ENCODE data around the gene CSNK2A3.
"Not testable (repeated sequence)": the region's sequence is repeated elsewhere in the genome, so short reads cannot be mapped to it uniquely, and the experiment has no call there.

CSNK2A3 gene

GRCh38 chr11:11378184-11378940, 25.3 kb upstream of the CSNK2A3 start:
- no peak for DNase-seq

DNA sequence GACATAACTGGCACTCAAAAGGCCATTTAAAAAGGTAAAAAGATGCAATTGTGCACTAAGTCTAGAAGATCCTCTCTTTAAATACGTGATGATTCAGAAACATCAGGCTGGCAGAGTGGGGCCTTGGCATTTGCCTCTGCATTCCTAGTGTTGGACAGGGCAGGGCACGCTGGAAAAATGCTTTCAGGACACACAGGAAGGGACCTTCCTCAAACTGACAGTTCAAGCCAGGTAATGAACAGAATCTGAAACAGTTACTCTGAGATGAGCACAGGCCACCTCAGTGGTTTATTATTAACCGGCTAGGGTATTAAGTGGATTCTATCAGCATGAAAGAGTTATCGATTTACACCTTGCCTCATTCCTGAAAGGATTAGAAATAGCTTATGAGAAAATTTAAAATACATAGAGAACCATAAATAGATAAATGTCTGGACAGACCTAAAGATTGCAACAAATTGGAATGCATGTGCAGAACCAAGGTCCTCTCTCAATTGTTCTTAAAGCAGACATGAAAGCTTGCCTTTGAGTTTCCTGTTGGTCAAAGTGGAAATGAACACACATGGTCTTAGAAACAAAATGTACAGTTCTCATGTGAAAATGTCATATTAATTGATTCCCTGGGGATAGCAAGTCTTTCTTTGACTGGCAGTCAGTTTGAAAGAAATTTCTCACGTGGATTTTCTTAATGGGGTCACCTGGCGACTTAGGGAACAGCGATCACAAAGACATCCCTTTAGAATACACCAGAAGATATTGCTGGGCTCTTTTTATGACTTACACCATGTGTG, 21.5 kb upstream of the CSNK2A3 start:
- no peak for DNase-seq

DNA sequence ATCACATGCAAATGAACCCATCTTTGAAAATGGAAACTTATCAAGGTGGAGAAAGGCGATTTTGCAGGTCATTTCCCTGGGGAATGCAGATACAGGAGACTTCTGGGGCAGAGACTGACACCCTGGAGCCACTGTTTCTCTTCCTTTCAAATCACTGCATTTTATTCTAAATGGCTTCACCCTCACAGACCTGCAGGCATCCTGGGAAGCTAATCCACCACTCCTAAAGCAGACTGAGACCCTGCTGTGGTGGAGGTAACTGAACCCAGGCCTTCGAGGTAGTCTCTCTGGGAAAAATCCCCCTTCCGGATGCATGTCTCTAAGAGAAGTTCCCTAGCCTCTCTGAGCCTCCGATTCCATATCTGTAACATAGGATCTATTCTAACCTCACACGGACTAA, 20.9 kb upstream of the CSNK2A3 start:
- DNase-seq = no peak

GRCh38 chr11:11372461-11372860, 19.4 kb upstream of the CSNK2A3 start:
- no peak for DNase-seq

DNA sequence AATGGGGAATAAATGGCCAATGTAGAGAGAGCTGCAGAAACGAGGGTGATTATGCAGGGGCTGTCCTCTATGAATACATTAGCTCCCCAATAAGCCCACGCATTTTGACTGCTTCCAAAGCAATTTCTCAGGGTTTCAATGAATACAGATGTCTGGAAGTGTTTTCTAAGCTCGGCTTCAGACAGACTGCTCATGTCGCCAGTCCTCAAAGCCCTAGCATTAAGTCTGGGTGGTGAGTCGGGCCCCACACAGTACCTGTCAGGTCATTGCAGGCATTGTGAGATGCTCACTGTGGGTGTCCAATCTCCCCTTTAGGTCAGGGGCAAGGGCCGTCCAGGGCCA, 17.9 kb upstream of the CSNK2A3 start:
- DNase-seq = no peak

GRCh38 chr11:11370255-11370961, 17.4 kb upstream of the CSNK2A3 start:
- no peak for DNase-seq

- no peak for DNase-seq
Observed at GRCh38 chr11:11366793-11367192, 13.7 kb upstream of the CSNK2A3 start.

DNA sequence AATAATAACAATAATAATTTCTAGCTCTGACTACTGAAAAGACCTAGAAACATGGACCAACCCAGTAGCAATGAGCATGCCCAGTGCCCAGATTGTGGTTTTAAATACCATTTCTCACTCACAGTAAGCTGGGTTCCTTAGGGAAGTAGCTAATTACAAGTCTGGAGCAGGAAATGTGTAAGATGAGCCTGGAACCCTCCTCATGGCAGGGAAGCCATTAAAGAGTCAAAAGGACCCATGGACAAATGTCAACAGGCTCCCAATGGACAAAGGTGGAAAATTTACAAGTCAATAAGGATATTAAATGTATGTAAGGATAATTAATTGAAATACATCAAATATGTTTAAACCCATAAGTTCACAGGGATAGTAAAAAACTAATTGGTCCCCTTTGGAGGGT, 10.6 kb upstream of the CSNK2A3 start:
- DNase-seq = no peak

DNA sequence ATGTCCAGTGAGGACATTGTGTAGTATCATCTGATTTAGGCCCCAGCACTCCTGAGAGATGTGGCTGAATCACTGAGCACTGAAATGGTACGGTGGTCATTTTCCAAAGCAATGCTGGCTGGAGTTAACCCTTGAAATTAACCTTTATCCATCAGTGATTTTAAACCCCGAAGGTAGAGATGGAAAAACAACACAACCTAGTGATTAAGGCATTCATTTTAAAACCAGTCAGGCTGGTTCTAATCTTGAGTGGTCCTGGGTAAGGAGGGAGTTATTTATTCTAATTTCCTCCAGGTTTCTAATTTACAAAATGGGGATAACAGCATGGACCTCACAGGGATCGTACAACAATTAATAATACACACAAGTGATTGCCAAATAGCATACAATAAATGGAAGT, 6.6 kb upstream of the CSNK2A3 start:
- DNase-seq = no peak

GRCh38 chr11:11356842-11357241, 3.8 kb upstream of the CSNK2A3 start:
- DNase-seq = no peak

- not testable (repeated sequence) for DNase-seq
Observed at GRCh38 chr11:11351851-11352250, 1.2 kb downstream of the CSNK2A3 start.

DNA sequence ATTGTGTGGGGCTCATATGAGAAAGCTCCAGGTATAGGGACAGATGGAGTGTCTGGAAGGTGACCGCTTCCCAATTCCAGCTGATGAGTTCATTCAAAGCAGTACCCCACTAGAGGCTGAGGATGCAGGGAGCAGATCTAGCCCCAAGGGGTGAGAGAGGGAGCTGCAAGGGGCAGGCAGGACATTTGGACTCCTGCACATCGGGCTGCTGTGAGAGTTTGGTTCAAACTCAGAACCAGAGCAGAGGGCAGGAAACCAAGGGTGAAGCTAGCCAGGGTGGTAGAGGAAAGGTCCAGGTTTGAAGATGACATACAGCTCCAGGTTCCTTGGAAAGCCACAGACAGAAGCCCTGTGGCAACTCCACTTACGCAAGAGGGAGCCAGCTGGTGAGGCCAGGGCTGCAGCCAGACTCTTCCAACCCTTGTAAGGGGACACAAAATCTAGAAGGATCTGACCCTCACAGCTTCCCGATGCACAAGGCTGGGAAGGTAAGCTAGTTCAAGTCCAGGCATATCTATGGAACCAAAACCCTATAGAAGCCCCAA, 1.9 kb downstream of the CSNK2A3 start:
- no peak for DNase-seq

GRCh38 chr11:11349870-11350337, 3.1 kb downstream of the CSNK2A3 start:
- no peak for DNase-seq

GRCh38 chr11:11349106-11349825, 3.8 kb downstream of the CSNK2A3 start:
- no peak for DNase-seq

DNA sequence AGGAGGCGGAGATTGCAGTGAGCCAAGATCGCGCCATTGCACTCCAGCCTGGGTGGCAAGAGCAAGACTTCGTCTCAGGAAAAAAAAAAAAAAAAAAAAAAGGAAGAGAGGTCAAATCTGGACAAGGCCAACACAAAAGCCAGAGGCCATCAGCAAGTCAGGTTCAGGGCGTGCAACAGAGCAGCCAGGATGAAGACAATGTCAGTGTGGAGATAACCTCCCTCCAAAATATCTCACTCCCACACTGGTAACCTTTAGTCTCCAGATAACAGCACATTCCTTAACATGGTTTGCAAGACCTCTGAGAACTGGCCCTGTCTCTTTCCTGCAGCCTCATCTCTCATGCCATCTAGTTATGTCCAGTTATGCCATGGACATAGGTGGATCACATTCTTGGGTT, 4.7 kb downstream of the CSNK2A3 start:
- DNase-seq = no peak

DNA sequence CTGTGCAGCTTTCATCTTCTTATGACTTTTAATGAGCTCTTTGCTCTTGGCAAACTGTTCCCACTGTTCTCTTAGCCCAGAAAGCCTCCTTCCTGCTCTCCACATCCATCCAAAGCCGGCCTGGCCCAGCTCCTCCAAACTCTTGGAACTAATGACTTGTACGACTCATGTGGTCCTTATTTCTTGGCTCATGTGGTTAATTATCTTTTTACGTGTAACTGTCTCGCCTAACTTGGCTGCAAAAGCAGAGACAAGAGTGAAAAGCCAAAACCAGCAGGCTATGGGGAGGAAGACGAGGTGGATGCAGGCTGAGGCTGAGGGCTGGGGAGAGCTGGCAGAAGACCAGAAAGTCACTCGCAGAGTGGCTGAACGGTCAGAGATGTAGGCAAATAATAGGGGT, 5.5 kb downstream of the CSNK2A3 start:
- DNase-seq = no peak

GRCh38 chr11:11346303-11346702, 6.7 kb downstream of the CSNK2A3 start:
- DNase-seq = no peak

DNA sequence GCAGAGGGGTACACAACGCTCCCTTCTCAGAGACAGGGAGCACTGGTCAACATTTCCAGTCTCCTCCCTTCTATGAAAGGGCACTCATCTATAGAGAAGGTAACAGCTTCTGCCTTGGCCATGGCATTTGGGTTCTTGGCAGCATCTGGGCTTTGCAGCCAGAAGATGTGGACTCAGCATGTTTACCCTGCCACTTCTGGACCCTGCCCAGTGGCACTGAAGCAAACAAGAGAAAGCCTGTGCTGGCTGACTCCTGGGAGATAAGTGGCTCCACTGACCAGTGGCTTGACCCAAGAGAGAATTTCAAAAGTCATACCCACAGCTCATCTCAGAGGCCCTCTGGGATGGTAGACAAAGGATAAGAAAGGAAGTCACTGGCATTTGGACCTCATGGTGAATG, 8.0 kb downstream of the CSNK2A3 start:
- DNase-seq = no peak

- no peak for DNase-seq
Observed at GRCh38 chr11:11344045-11344444, 9.0 kb downstream of the CSNK2A3 start.

DNA sequence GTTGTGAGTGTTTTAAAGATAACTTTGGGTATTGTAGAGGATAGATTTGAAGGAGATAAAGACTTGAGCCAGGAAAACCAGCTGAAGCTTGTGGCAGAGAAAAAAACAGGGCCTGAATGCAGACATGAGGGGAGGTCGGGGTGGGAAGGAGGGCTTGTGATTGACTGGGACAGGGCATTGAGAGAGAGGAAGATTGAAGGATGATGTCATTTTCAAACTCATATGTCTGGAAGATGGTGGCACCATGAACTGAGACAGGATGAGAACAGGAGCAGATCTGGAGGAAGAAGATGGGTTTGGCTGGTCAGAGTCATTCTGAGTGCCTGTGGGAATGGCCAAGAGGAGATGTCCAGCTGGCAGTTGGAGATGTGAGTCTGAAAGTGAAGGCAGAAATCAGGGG, 14.7 kb downstream of the CSNK2A3 start:
- DNase-seq = no peak

DNA sequence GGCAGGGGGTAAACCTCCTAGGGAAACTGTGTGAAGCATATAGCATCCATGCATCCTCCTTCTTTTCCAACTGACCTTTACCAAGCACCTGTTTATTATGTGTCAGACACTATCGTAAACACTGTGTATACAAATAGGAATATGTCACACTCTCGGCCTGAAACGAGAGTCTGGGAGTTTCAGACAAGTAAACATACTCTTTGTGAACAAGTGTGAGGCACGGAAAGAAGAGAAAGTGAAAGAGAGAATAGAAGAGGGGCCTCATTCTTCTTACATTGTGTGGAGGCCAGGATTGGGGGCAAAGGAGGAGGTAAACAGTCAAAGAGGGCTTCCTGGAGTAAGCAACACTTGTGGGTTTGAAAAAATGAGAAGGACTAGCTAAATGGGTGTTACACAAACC, 16.4 kb downstream of the CSNK2A3 start:
- DNase-seq = no peak

DNA sequence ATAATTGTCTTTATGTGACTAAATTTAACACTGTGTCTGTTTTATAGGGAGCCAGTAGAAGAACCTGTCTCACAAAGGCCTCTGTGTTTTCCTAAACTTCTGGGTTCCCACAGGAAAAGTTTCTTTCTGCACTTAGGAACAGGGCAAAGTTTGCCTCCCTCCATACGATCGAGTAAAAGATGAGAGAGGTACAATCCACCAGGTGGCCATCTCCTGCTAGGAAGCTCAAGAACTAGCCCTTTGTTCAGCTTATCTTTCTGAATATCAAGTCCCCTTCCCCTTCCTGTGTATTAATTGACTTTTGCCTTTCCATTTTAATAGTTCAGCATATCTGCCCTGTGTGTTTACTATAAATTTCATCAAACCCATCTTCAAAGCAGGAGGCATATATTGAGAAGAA, 18.0 kb downstream of the CSNK2A3 start:
- no peak for DNase-seq

DNA sequence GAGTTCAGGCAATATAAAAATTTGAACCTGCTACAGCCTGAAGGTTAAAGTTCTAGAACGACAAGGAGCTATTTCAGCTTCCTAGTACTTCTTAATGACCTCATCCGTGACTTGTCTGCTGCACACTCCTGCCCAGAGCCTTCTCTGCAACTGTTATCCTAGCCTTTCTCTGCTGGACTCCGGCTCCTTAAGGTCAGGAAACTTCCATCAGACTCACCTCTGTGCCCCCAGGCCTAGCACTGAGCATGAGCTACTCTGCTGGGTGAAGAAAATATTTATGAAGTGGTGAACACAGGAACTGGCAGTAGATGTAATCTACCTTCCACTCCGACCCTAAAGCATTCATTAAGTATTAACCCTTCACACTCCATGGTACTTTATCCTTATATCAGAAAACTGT, 18.4 kb downstream of the CSNK2A3 start:
- no peak for DNase-seq
